ENCODE data around the gene AURKAIP1. TPM values are rescaled to one million over a fixed set of nuclear protein-coding genes. Genes with fewer than 3 reads are reported as not detected.
"Not testable (repeated sequence)": the region's sequence is repeated elsewhere in the genome, so short reads cannot be mapped to it uniquely, and the experiment has no call there.

AURKAIP1 gene
- 130 and 178 TPM in 2 replicates for total RNA-seq (2014; rRNA removed; shearing (Covaris generic); ENCODE audit: low replicate concordance)

DNA sequence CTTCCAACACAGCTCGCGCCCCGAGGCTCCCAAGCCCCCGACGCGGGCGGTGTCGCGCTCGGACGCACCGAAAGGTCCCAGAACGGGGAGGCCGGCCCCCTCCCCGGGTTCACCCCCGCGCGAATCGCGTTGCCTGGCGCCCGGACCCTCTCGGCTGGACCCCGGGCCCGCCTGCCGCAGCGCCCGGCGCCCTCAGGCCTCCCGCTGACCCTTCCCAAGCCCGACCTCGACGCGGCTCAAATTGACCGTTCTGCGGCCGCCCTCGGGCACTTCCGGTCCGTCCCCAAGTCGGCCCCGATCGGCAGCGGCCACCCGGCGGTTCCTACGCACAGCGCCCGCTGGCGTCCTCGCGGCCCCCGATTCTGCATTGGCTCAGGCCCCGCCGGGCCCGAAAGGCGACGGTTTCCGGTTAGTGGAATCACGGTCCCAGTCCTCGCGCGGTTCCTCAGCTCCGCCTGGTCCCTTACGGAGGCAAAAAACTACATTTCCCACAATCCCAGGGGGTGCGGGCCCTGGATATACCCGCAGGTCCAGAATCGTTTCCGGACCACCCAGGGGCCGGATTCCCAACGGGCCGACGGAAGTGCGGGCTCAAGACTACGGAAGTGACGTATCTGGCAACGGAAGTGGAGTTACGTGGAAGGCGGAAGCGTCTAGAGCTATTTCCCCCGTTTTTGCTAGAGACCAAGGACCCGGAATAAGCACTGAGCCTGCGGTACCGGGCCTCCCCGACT lies at the start of gene AURKAIP1:
Gene AURKAIP1 (minus strand): TSS at position 279 of the 734 bp plus-strand sequence. CDS start 451 bp downstream, outside the sequence.
- in situ Hi-C loops (cut with HindIII; ENCODE audit: low pct_unique_long_range_greater_than_20kb, low sequenced_read_pairs) = no loop called here
- DNase-seq (ENCODE audit: low read depth) = peak; percentile 99

DNA sequence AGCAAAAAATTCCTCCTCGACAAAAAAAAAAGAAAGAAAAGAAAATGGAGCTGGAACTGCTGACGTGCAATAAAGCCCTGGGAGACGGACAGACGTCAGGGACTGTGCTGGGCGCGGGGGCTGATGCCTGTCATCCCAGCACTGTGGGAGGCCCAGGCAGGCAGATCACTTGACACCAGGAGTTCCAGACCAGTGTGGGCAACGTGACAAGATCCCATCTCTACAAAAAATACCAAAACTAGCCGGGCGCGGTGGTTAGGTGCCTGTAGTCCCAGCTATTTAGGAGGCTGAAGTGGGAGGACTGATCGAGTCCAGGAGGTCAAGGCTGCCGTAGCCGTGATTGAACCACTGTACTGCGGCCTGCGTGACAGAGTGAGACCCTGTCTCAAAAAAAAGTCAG lies 49.7 kb upstream of the AURKAIP1 start:
- no peak for DNase-seq (ENCODE audit: low read depth)
- in situ Hi-C loops (cut with HindIII; ENCODE audit: low pct_unique_long_range_greater_than_20kb, low sequenced_read_pairs) = no loop called here

DNA sequence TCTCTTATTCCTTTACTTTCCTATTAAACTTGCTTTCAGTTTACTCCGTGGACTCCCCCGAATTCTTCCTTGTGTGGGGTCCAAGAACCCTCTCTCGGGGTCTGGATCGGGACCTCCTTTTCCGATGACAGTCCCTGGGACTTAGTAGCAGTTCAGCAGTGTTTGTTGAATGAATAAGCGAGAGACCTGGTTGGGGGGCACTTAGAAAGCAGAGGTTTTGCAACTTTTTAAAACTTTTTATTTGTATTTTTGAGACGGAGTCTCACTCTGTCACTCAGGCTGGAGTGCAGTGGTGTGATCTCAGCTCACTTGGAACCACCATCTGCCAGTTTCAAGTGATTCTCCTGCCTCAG lies 48.2 kb upstream of the AURKAIP1 start:
- in situ Hi-C loops (cut with HindIII; ENCODE audit: low pct_unique_long_range_greater_than_20kb, low sequenced_read_pairs) = no loop called here
- no peak for DNase-seq (ENCODE audit: low read depth)

DNA sequence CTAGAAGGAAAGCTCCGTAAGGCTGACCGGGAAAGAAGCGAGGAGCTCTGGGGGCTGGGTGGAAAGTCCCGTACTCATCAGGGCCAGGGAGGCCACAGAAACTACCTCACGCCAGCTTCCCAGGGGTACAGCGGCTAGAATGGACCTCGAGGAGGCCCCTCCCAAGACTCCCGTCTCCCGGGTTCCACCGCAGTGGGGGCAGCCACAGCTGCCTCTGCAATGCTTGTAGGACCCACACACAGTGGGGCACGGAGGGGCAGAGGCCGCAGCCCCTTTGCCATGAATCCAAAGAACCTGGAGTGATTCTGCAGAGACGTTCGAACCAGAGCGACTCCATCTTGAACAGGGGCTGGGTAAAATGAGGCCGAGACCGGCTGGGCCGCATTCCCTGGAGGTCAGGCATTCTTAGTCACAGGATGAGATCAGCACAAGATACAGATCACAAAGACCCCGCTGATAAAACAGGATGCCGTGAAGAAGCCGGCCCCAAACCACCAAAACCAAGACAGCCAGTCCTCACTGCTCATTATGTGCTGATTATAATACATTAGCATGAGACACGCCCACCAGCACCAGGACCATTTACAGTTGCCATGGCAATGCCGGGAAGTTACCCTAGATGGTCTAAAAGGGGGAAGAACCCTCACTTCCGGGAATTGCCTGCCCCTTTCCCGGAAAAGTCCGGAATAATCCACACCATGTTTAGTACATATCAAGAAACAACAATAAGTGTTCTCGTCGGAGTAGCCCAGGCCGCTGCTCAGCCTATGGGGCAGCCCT lies 47.6 kb upstream of the AURKAIP1 start:
- in situ Hi-C loops (cut with HindIII; ENCODE audit: low pct_unique_long_range_greater_than_20kb, low sequenced_read_pairs) = no loop called here
- DNase-seq (ENCODE audit: low read depth) = no peak

DNA sequence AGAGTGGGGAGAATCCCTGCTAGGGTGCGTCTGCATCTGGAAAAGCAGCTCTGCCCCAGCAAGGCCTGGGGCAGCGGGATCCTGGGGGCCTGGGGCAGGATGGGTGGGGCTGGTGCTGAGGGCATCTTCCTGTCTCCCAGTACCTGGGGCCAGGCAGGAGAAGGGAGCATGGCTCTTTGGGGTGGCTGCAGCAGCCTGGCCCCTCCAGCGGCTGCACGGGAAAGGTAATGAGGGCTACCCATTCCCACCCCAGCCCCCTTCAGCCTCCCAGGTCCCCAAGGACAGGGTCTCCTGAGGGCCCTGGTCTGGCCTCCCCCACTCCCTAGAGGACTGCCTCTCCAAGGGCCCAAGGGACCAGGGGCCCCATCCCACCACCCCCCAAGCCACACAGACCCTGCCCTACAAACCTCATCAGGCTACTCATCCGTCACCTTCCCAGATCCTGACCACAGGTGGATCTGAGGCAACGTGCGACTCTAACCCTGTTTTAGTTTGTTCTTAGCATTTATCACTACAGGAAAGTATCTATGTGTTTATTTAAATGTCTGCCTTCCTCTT lies 47.0 kb upstream of the AURKAIP1 start:
- in situ Hi-C loops (cut with HindIII; ENCODE audit: low pct_unique_long_range_greater_than_20kb, low sequenced_read_pairs) = no loop called here
- no peak for DNase-seq (ENCODE audit: low read depth)

DNA sequence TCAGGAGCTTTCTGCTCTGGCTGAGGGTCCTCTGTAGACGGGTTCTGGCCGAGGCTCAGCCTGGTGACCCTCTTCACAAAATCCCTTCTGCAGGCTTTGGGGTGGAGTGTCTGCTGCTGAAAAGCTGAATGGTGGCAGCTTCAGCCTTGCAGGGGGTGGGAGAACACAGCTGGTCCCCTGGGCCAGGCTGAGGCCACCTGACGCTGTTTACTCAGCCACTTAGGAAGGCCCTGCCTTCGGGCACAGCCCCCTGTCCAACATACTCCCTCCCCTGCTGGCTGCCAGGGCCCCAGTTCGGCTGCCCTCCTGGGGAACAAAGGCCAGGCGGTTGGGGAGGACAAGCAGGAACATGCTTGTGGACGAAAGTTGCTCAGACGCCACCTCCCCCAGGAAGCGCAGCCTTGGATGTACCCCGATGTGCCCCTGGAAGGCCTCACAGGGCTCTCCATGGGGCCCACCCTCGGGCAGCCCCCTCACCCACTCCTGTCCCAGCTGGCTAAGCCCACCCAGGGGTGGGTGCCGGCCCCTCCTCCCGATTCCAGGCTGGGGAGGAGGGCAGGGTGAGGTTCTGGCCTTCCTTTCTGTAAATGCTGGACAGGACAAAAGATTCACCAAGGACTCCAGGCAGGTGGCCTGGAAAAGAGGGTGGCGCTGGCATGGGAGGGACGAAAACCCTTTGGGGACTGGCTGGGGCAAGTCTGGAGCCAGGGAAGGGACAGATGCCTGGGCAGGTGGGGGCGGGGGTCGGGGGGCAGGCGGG lies 46.3 kb upstream of the AURKAIP1 start, which contains the start of gene ANKRD65:
Gene ANKRD65 (minus strand): TSS at position 130 of the 760 bp plus-strand sequence. CDS start 271 bp downstream, outside the sequence.
- DNase-seq (ENCODE audit: low read depth) = no peak
- in situ Hi-C loops (cut with HindIII; ENCODE audit: low pct_unique_long_range_greater_than_20kb, low sequenced_read_pairs) = no loop called here

DNA sequence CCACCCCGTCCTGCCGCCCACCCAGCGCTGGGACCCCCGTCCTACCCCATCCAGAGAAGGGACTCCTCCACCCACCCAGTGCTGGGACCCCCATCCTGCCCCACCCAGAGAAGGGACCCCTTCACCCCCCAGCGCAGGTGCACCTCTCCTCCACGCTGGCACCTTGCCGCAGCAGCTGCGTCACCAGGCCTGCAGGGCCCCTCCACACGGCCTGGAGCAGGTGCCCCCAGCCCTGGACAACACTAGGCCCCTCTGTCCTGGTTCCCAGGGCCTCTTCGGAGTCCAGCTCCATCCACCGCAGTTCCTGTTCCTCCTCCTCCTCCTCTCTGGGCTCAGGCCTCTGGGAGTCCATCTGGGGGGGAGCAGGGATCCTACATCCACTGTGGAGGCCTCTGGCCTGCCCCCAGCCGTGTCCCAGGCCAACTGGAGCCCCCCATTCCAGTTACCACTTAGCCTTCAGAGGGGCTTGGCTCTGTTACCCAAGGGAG lies 45.7 kb upstream of the AURKAIP1 start:
- no peak for DNase-seq (ENCODE audit: low read depth)
- in situ Hi-C loops (cut with HindIII; ENCODE audit: low pct_unique_long_range_greater_than_20kb, low sequenced_read_pairs) = no loop called here

DNA sequence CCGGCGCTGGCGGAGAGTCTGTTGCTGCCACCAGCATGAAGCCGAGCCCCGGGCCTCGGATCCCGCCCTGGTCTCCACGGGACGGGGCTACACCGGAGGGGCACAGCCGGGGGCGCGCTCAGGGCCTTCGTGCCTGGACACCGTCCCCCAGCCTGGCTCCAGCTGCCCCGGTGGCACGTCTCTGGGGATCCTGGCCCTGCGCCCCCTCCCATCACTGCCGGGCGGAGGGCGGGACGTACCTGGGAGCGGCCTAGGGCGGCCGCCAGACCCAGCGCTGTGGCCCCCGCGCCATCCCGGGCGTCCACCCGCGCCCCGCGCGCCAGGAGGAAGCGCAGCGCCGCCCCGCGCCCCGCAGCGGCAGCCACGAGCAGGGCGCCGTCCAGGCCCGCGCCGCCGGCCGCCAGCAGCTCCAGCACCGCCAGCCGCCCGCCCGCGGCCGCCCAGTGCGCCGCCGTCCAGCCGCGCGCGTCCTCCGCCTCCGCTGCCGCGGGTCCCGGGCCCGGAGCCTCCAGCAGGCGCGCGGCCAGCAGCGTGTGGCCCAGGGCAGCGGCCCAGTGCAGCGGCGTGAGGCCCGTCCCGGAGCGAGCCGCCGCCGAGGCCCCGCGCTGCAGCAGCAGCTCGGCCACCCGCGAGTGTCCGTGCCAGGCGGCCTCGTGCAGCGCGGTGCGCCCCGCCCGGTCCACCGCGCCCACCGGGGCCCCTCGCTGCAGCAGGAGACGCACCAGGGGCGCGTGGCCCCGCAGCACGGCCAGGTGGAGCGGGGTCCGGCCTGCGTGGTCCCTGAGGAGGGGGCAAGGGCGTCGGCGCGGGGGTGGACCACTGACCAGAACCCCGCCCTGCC lies 45.0 kb upstream of the AURKAIP1 start:
- no peak for DNase-seq (ENCODE audit: low read depth)
- in situ Hi-C loops (cut with HindIII; ENCODE audit: low pct_unique_long_range_greater_than_20kb, low sequenced_read_pairs) = no loop called here

DNA sequence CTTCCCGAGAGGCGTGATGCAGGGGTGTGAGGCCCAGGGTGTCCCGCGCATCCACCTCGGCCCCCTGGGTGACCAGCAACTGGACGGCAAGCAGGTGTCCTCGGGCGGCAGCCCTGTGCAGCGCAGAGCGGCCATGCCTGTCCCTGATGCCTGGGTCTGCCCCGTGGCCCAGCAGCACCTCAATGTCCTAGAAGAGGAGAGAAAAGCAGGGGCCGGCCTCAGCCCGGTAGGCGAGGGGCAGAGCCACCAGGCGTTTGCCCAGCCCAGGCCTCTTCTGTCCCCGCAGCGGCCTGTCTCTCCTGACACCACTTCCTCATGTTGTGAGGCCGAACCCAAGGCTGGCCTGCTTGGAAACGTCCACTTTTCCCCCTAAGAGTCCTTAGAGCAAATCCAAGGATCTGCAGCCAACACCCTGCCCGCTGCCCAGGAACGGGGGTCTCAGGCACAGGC lies 44.4 kb upstream of the AURKAIP1 start:
- in situ Hi-C loops (cut with HindIII; ENCODE audit: low pct_unique_long_range_greater_than_20kb, low sequenced_read_pairs) = no loop called here
- no peak for DNase-seq (ENCODE audit: low read depth)

DNA sequence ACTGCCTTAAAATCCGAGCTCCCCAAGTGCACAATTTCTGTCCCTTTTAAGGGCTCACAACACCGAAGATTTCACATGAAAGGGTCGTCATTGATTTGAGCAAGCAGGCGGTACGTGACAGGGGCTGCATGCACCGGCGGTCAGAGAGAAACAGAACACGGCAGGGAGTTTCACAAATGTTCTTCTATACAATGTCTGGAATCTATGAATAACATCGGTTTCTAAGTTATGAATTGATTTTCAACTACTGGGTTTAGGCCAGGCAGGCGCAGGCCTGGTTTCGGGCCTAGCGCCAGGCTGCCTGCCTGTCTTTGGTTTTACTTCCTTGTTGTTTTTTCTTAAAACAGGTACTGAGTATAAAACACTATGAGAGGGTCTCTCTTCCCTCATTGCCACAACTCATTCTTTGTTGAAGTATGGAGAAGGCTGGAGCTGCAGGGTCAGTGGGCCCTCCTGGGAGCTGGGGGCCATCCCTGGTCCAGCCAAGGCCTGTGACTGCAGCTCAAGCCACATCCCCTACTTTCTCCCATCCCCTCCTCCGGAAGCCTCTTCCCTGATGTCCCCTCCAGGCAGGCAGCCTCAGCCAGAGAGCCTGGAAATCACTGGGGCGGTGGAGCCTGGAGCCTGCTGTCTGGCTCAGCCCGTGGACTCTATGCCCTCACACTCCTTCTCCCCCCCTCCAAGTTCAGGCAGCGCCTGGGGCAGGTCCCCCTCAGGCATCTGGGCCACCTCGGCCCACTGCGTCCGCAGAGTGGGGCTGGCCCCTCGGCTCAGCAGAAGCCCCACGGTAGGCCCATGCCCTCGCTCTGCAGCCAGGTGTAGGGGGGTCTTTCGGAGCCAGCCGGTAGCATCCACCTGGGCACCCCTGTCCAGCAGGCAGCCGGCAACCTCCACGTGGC lies 43.7 kb upstream of the AURKAIP1 start:
- in situ Hi-C loops (cut with HindIII; ENCODE audit: low pct_unique_long_range_greater_than_20kb, low sequenced_read_pairs) = no loop called here
- DNase-seq (ENCODE audit: low read depth) = no peak

DNA sequence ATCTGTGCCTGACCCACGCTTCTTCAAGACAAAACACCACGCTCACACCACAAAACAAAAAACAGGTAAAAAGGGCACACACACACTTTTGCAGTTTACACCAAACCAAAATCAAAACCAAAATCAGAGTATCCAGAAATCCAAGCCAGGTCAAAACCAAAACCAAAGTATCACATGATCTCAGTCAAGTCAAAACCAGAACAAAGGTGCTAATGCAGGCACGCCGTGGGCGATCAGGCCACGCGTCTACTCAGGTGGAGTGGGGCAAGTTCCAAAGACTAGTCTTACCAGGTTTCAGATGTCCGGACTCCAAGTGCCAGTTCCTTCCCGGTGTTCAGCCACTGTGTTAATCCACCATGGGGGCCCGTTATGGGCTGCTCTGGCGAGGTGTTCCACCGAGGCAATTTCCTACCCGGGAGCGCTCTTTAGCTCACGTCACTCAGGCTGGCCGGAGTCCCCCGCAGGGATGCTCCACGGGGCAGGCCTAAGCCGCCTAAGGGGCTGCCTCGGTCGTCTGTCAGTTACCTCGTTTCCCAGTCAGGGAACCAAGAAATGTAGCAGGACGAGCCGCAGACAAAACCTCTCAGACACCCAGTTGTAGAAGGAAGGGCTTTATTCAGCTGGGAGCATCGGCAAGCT lies 42.9 kb upstream of the AURKAIP1 start:
- in situ Hi-C loops (cut with HindIII; ENCODE audit: low pct_unique_long_range_greater_than_20kb, low sequenced_read_pairs); DNase-seq (ENCODE audit: low read depth): not testable (repeated sequence)

DNA sequence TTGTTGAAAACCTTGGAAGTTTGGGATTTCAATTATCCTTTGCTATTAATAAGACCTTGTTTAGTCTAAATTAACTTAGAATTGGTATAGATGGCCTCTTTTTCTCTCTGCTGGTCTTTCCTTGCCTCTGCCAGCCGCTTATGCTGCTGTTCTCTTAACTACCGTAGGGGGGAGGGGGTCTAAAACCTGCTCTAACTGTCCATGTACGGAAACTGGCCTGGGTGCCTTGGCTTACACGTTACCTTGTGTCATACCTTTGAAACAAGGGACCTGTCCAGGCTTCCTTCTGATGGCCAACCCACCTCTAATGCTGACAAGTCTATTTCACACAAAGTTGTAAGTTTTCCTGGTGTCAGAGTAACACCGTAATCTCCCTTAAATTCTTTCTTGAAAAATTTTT lies 42.4 kb upstream of the AURKAIP1 start:
- DNase-seq (ENCODE audit: low read depth); in situ Hi-C loops (cut with HindIII; ENCODE audit: low pct_unique_long_range_greater_than_20kb, low sequenced_read_pairs): not testable (repeated sequence)

DNA sequence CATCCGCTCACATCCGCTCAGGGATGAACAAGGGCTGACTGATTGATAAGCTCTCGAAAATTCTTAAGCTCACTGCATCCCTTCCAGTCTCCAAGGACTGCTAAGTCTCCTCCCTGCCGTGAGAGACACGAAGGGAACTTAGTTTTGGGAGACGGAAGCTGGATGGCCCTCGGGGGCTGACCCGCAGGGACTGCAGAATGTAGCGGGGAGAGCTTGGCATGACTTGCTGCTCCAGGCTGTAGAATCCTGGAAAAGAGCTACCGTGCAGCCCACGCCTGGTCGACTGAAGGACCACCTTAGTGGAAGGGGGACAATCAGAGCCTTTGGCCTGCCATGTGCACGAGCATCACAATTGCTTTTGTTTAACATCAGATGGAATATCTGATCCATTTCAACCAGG lies 40.7 kb upstream of the AURKAIP1 start:
- in situ Hi-C loops (cut with HindIII; ENCODE audit: low pct_unique_long_range_greater_than_20kb, low sequenced_read_pairs) = no loop called here
- DNase-seq (ENCODE audit: low read depth) = no peak

DNA sequence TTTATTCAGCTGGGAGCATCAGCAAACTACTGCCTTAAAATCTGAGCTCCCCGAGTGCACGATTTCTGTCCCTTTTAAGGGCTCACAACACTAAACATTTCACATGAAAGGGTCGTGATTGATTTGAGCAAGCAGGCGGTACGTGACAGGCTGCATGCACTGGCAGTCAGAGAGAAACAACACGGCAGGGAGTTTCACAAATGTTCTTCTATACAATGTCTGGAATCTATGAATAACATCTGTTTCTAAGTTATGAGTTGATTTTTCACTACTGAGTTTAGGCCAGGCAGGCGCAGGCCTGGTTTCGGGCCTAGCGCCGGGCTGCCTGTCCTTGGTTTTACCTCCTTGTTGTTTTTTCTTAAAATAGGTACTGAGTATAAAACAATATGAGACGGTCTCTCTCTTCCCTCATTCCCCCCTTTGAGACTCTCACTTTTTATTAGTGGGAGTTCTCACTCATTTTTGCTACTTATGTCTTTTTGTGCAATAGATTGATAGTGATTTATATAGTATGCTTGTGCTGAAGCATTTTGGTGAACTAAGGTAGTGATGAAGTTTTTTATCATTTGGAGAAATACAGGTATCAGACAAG lies 37.4 kb upstream of the AURKAIP1 start:
- in situ Hi-C loops (cut with HindIII; ENCODE audit: low pct_unique_long_range_greater_than_20kb, low sequenced_read_pairs); DNase-seq (ENCODE audit: low read depth): not testable (repeated sequence)

DNA sequence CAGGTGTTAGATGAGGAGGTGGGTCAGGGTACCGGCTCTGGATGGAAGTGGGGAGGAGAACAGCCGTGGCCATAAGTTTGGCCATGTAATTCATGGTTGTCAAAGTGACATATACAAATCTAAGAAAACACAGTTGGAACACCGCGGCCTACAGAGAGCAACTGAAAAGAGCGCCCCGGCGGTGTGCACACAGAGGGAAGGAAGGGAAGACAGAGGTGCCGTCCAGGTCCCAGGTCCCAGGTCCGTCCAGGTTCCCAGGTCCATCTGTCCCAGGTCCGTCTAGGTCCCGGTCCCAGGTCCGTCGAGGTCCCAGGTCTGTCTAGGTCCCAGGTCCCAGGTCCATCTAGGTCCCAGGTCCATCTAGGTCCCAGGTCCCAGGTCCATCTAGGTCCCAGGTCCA lies 36.6 kb upstream of the AURKAIP1 start:
- no peak for DNase-seq (ENCODE audit: low read depth)
- in situ Hi-C loops (cut with HindIII; ENCODE audit: low pct_unique_long_range_greater_than_20kb, low sequenced_read_pairs) = no loop called here

DNA sequence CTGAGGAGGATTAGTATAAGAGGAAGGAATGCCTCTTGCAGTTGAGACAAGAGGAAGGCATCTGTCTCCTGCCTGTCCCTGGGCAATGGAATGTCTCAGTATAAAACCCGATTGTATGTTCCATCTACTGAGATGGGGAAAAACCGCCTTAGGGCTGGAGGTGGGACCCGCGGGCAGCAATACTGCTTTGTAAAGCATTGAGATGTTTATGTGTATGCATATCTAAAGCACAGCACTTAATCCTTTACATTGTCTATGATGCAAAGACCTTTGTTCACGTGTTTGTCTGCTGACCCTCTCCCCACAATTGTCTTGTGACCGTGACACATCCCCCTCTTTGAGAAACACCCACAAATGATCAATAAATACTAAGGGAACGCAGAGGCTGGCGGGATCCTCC lies 35.2 kb upstream of the AURKAIP1 start:
- in situ Hi-C loops (cut with HindIII; ENCODE audit: low pct_unique_long_range_greater_than_20kb, low sequenced_read_pairs); DNase-seq (ENCODE audit: low read depth): not testable (repeated sequence)
